Measurements from ENCODE around the gene FPR3. TPM values are rescaled to one million over a fixed set of nuclear protein-coding genes. Genes with fewer than 3 reads are reported as not detected.
A peak's percentile ranks its signal among the peaks of the same experiment; 100 is the strongest.
"Not testable (repeated sequence)": the region's sequence is repeated elsewhere in the genome, so short reads cannot be mapped to it uniquely, and the experiment has no call there.

FPR3 gene
- total and polyA plus RNA-seq, 9 of the 15 experiments (the other 6 are each of a cell fraction or from before 2014, with no cell fraction given), result 0.08 to 0.51 (median 0.22) TPM; not detected in 1

DNA sequence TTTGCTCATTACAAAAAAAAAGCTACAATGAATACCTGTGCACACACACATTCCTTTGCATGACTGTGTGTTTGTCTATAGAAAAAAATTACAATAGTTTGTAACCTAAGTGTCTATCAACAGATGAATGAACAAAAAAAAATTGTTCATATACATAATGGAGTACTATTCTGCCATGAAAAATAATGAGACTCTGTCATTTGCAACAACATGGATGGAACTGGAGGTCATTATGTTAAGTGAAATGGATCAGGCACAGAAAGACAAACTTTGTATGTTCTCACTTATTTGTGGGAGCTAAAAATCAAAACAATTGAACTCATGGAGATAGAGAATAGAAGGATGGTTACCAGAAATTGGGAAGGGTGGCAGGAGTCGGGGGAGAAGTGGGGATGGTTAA, 18.4 kb upstream of the FPR3 start:
- 100% methylated on average over 1 of the region's 1 CpG for WGBS (ENCODE audit: insufficient coverage, low coverage, missing lambda C conversion rate)
- intact Hi-C loops (cut with micrococcal nuclease), result loop anchor here (2.0 to 5.0 kb wide), 2 partner anchors 74 to 116 kb away; no protein-coding TSS in a partner anchor
- H3K4me2 ChIP-seq (ENCODE audit: insufficient read depth, low read length); BruUV-seq (replicated peaks); H3K9me1 ChIP-seq (ENCODE audit: control insufficient read depth, insufficient read depth, low read length); H3K4me3 ChIP-seq; ATAC-seq; FAIRE-seq; DNase-seq (ENCODE audit: extremely low read depth in 1 of 4, low spot score in 3 of 4); H3K79me2 ChIP-seq (ENCODE audit: control insufficient read depth, insufficient read depth, low read length); H3K36me3 ChIP-seq (ENCODE audit: control insufficient read depth, insufficient read depth, low read length); H4K20me1 ChIP-seq (replicated peaks; ENCODE audit: control insufficient read depth, insufficient read depth, low read length); H3K9me3 ChIP-seq (replicated peaks; ENCODE audit: control insufficient read depth, insufficient read depth, low read depth, low read length); H3K27ac ChIP-seq (ENCODE audit: extremely low read depth, low read depth, low read length); POLR2A ChIA-PET; H3K27me3 ChIP-seq (ENCODE audit: control insufficient read depth in 2 of 2, insufficient read depth in 2 of 2, low read length in 2 of 2); H3K9ac ChIP-seq (ENCODE audit: insufficient read depth in 1 of 2, low read depth in 2 of 2, low read length in 2 of 2); H2AFZ ChIP-seq (ENCODE audit: low read depth, low read length): not testable (repeated sequence)
- in situ Hi-C loops (cut with MboI), result loop anchor here (5.0 kb wide), 1 partner anchor 64 kb away; no protein-coding TSS in a partner anchor
- CTCF ChIA-PET (ENCODE audit: low intra/inter-chr PET ratio), result interaction anchor here (0.6 kb wide), 1 partner anchor 304 kb away, joined by 3 read pairs; no protein-coding TSS in a partner anchor
- peak; percentile 52; the same call in 1 of the 2 replicates for TF ChIP-seq BCOR (IDR thresholded peaks at IDR 0.05)
- TF ChIP-seq KDM1A (IDR thresholded peaks at IDR 0.05), result 0 out of 4 replicates have a peak, but pooled peaks have one; percentile 8 to 47
- peak; percentile 34; the same call in 1 of the 2 replicates for TF ChIP-seq ZNF507 (tag; conservative IDR thresholded peaks at IDR 0.05)
- TF ChIP-seq ZNF146 (CRISPR knock-in tag; IDR thresholded peaks at IDR 0.05; ENCODE audit: unreplicated experiment), result peak; percentile 85
- TF ChIP-seq RBM25 (IDR thresholded peaks at IDR 0.05; ENCODE audit: low read depth, low read length, severe bottlenecking), result peak; percentile 56
- peaks cover 6 to 32% of the 10 kb centered on the region in 2 experiments; a peak in 3 of 5 replicates for H3K4me1 ChIP-seq (replicated peaks in 1 of 2; ENCODE audit: control insufficient read depth in 2 of 2, insufficient read depth in 2 of 2, low read length in 2 of 2)
